GM18505 (cell line): ENCODE measurements around the gene PTRH2.

Experiments used
- ATAC-seq: cut with Tn5 transposase; IDR thresholded peaks from one replicate; pipeline ENCODE4 v1.9.1; 2021; ENCODE audit not compliant: unreplicated experiment
- POLR2A ChIP-seq: IDR thresholded peaks from 4 replicates; pipeline ENCODE4 v1.6.1; 2011; ENCODE audit warnings: borderline replicate concordance; ENCODE audit not compliant: insufficient read depth, insufficient read length; ENCODE audit errors: extremely low read depth

PTRH2 gene

GRCh38 chr17:59730268-59730834 lies 23.1 kb upstream of the PTRH2 start:
- no peak for ATAC-seq
- TF ChIP-seq POLR2A: no peak

- ATAC-seq: no peak
- no peak for TF ChIP-seq POLR2A
These were observed 20.7 kb upstream of the PTRH2 start for GRCh38 chr17:59727817-59728533.

DNA sequence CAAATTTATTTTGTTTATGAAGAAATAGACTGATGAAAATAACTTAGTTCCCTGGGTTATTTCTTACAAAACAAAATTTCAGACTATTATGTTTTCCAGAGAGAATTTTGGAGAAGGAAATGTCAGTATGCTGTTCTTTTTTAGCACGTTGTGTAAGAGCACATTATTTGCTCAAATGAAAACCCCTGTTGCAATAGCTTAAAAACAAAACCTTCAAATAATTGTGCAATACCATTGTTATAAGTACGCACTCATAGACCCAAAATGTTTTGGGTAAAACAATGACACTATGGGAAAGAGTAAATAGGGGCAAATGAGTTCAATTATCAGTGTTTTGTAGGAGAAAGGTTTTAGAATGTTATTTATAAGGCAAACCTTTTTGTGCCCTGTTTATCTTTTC lies 18.5 kb upstream of the PTRH2 start:
- no peak for TF ChIP-seq POLR2A
- ATAC-seq: no peak

DNA sequence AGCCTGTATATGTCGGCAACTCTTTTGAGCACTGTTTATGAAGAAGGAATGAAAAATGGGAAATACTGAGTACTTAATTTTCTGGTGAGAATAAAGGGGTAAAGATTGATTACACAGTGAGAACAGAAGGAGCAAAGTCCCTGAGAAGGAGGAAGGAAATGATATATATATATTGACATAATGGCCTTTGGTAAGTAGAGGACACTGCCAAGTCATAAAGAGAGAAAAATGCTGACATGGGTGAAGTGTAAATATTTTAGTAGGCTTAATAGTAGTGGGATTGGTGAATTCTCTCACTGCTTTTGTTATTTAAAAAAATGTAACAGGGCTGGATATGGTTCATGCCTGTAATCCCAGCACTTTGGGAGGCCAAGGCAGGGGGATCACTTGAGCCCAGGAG lies 16.4 kb upstream of the PTRH2 start:
- ATAC-seq: no peak
- TF ChIP-seq POLR2A: no peak

- no peak for TF ChIP-seq POLR2A
- ATAC-seq: no peak
These were observed 15.8 kb upstream of the PTRH2 start for GRCh38 chr17:59723041-59723440.

GRCh38 chr17:59722623-59723022 lies 15.4 kb upstream of the PTRH2 start:
- ATAC-seq: no peak
- TF ChIP-seq POLR2A: no peak

GRCh38 chr17:59719526-59719925 lies 12.3 kb upstream of the PTRH2 start:
- no peak for TF ChIP-seq POLR2A
- ATAC-seq: no peak

DNA sequence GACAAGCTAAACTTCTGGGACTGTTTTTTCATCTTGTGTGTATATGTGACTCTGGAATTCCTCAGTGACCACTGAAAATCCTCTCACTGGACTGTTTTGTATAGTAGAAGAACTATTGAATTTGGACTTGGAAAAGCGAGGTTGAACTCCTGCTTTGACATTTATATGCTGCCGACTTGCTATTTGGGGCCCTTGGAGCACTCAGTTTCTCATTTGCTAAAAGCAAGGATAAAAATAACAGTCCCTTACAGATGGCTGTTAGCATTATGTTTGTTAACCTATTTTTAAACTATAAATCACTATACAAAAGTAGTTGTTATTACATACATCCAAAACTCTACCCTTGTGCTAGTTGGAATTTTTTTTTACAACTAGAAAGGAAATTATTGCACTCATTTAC lies 9.2 kb upstream of the PTRH2 start:
- no peak for ATAC-seq
- no peak for TF ChIP-seq POLR2A

DNA sequence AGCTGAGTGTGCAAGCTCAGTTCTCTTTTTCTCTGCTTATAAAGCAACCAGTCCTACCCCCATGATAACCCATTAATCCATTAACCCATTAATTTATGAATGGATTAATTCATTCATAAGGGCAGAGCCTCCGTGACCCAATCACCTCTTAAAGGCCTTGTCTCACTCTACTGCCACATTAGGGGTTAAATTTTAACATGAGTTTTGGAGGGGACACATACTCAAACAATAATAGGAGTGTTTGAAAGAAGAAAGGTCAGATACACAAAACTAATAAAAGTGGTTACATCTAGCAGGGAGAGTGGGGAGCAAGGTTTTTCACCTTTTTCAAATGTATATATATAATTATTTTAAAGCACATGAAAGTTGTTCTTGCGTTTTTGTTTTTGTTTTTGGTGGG lies 7.0 kb upstream of the PTRH2 start:
- TF ChIP-seq POLR2A: no peak

GRCh38 chr17:59712862-59713261 lies 5.6 kb upstream of the PTRH2 start:
- no peak for TF ChIP-seq POLR2A
- ATAC-seq: no peak

More for the DNA sequence above, 7.0 kb upstream of the PTRH2 start:
- ATAC-seq: no peak

- no peak for TF ChIP-seq POLR2A
- ATAC-seq: no peak
These were observed 4.7 kb upstream of the PTRH2 start for GRCh38 chr17:59711936-59712335.

DNA sequence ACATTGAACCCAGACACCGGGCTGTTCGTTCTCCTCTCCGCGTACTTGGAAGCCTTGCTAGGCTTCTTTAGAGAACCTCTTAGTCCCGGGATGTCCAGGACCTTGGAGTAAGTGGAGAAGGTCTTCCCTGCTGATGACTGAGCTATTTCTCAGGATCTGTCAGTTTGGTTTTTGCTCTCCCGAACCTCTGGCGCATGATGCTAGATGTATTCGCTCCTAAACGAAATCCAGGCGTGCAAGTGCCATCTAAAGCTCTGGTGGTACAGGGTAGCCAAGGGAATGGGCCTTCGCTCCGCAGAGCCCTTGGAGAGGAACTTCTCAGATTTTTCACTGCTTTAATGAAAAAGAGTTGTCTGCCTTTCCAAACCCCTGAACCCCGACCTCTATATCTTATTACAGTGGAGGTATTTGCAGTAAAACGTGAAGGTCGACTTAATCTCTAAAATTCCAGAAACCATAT lies 771 bp upstream of the PTRH2 start:
- no peak for ATAC-seq
- no peak for TF ChIP-seq POLR2A

- TF ChIP-seq POLR2A: no peak
- ATAC-seq: no peak
These were observed 4.9 kb downstream of the PTRH2 start for GRCh38 chr17:59702304-59702703.

GRCh38 chr17:59699786-59700185 lies 7.4 kb downstream of the PTRH2 start:
- no peak for ATAC-seq
- TF ChIP-seq POLR2A: no peak
